Common myeloid progenitor, CD34-positive (primary cell): ENCODE data around the gene SLC2A1.

Experiments
- CTCF ChIA-PET: fragments of 350-600 bp; sonication (Branson Sonifier 250); formaldehyde crosslinking; loops from one replicate; lab custom pipeline; 2021; ENCODE audit warnings: antibody characterized with exemption; lab: Charles Lee
- POLR2A ChIA-PET: fragments of 350-600 bp; sonication (Branson Sonifier 250); formaldehyde crosslinking; loops from one replicate; lab custom pipeline; 2021; ENCODE audit warnings: antibody characterized with exemption; lab: Charles Lee
- DNase-seq, 3 donors: peaks; one replicate each; pipeline versions ENCODE4 v3.0.0 to v3.0.0-alpha.2; 2013
- H3K27ac ChIP-seq, 2 experiments: 1 replicate in 1 of 2; 2 replicates in 1 of 2; pipeline ENCODE4 v1.7.0; 2013; ENCODE audit warnings: inconsistent platforms in 2 of 2, low read length in 2 of 2, mild to moderate bottlenecking in 2 of 2, low read depth in 1 of 2, moderate library complexity in 1 of 2; ENCODE audit not compliant: severe bottlenecking in 2 of 2, insufficient read depth in 1 of 2, poor library complexity in 1 of 2
- H3K27me3 ChIP-seq, 5 experiments: replicated peaks in 2 of 5; 1 replicate in 3 of 5; 2 replicates in 2 of 5; pipeline versions ENCODE4 v1.6.1 to v1.7.0; 2013; ENCODE audit warnings: low read length in 4 of 5, mild to moderate bottlenecking in 2 of 5, moderate library complexity in 2 of 5, inconsistent platforms in 1 of 5; ENCODE audit not compliant: insufficient read depth in 5 of 5, control insufficient read depth in 4 of 5
- H3K36me3 ChIP-seq, 4 experiments: 1 replicate in 2 of 4; 2 replicates in 2 of 4; pipeline versions ENCODE4 v1.6.1 to v1.7.0; 2013; ENCODE audit warnings: low read length in 3 of 4, control low read depth in 1 of 4, mild to moderate bottlenecking in 1 of 4; ENCODE audit not compliant: control insufficient read depth in 4 of 4, insufficient read depth in 4 of 4
- H3K4me1 ChIP-seq, 4 experiments: 1 replicate in 3 of 4; 2 replicates in 1 of 4; pipeline versions ENCODE4 v1.6.1 to v1.7.1; 2013; ENCODE audit warnings: low read length in 3 of 4, mild to moderate bottlenecking in 3 of 4, control low read depth in 1 of 4, inconsistent platforms in 1 of 4, moderate library complexity in 1 of 4; ENCODE audit not compliant: control insufficient read depth in 4 of 4, insufficient read depth in 4 of 4; ENCODE audit errors: control extremely low read depth in 1 of 4
- H3K4me3 ChIP-seq, 7 experiments: 1 replicate in 4 of 7; 2 replicates in 3 of 7; pipeline versions ENCODE4 v1.5.1 to v1.7.0; 2013; ENCODE audit warnings: mild to moderate bottlenecking in 7 of 7, low read length in 6 of 7, moderate library complexity in 6 of 7, inconsistent platforms in 2 of 7, low read depth in 2 of 7, control low read depth in 1 of 7; ENCODE audit not compliant: insufficient read depth in 4 of 7, control insufficient read depth in 1 of 7; ENCODE audit errors: extremely low read depth in 1 of 7
- H3K9me3 ChIP-seq, 5 experiments: 1 replicate in 4 of 5; 2 replicates in 1 of 5; pipeline versions ENCODE4 v1.6.1 to v1.7.1; 2013; ENCODE audit warnings: low read length in 4 of 5, mild to moderate bottlenecking in 2 of 5, inconsistent platforms in 1 of 5, low read depth in 1 of 5, moderate library complexity in 1 of 5; ENCODE audit not compliant: control insufficient read depth in 4 of 5, insufficient read depth in 2 of 5; ENCODE audit errors: control extremely low read depth in 1 of 5
- WGBS: methylation state at CpG from one replicate; pipeline ENCODE4 v1.1.5; 2013; ENCODE audit not compliant: insufficient coverage; 5-methylcytosine and 5-hydroxymethylcytosine counted together

The SLC2A1 gene

DNA sequence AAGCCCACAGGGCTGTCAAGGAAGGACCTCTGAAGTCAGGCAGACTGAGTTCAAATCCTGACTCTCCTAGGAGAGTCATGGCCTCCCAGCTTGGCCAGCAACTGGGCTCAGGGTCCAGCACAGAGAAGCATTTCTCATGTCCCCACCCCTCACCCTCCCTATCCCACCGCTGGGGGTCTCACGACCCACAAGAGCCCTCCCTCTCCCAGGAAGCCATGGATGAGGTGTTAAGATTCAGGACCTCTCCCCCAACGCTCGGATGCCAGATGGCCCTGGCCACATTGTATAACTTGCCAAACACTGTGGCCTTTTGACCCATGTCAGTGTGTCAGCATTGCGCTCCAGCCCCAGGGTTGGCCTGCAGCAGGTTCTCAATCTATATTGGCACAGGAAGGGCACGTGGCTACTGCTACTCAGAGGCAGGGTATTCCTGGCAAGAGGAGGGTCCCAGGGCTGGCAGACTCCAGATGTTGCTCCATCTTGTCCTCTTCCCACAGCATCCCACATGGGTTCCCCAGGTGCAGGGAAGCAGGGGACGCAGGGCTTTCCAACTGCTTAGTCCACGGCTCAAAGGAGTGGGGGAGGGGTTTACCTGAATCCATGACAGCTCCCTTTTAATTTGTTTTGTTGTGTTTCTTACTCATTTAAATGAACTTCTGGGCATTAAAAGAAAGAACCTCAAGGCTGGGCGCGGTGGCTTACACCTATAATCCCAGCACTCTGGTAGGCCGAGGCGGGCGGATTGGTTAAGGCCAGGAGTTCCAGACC is 10.5 kb downstream of the SLC2A1 start:
- POLR2A ChIA-PET: no interaction called here
- CTCF ChIA-PET: interaction anchor here (1.0 to 1.7 kb wide), 3 partner anchors 9 to 126 kb away, joined by 3 to 4 read pairs (median 3); no protein-coding TSS in a partner anchor
- Histone ChIP-seq H3K27ac (no peak overlapping the region), H3K36me3 (peaks cover 0 to 41% (median 0%) of the 10 kb centered on the region in 4 experiments), H3K9me3 (no peaks in the 10 kb centered on the region), H3K27me3 (no peaks in the 10 kb centered on the region), H3K4me3 (no peak overlapping the region), H3K4me1 (peaks cover 4 to 84% (median 66%) of the 10 kb centered on the region in 4 experiments)
- no peak for DNase-seq
- WGBS: 100% methylated on average over 5 of the region's 13 CpGs

DNA sequence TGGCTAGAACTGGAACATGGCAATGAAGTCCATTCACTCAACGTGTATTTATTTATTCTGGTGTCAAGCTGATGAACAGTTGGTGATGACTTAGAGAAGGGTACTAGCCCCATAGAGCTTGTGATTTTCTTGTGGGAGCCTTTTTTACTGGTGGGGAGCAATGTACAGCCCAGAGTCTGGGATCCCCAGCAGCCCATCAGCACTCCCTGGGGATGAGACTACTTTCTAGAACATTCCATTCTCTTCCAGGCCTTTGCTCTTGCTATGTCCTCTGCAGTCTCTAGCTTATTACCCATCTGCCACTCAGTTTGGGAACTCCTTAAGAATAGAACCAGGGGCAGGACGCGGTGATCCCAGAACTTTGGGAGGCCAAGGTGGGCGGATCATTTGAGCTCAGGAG is 11.6 kb downstream of the SLC2A1 start:
- 100% methylated on average over 1 of the region's 4 CpGs for WGBS
- no peak overlapping the region for H3K27ac ChIP-seq
- H3K27me3 ChIP-seq: no peaks in the 10 kb centered on the region
- H3K4me1 ChIP-seq: peaks cover 4 to 84% (median 66%) of the 10 kb centered on the region in 4 experiments
- ChIA-PET POLR2A (no interaction called here), CTCF (interaction anchor here (0.9 to 1.7 kb wide), 5 partner anchors 8 to 137 kb away, joined by 3 to 4 read pairs (median 3); no protein-coding TSS in a partner anchor)
- H3K36me3 ChIP-seq: peaks cover 0 to 42% (median 3%) of the 10 kb centered on the region in 4 experiments
- no peak for DNase-seq
- no peaks in the 10 kb centered on the region for H3K9me3 ChIP-seq
- no peak overlapping the region for H3K4me3 ChIP-seq

DNA sequence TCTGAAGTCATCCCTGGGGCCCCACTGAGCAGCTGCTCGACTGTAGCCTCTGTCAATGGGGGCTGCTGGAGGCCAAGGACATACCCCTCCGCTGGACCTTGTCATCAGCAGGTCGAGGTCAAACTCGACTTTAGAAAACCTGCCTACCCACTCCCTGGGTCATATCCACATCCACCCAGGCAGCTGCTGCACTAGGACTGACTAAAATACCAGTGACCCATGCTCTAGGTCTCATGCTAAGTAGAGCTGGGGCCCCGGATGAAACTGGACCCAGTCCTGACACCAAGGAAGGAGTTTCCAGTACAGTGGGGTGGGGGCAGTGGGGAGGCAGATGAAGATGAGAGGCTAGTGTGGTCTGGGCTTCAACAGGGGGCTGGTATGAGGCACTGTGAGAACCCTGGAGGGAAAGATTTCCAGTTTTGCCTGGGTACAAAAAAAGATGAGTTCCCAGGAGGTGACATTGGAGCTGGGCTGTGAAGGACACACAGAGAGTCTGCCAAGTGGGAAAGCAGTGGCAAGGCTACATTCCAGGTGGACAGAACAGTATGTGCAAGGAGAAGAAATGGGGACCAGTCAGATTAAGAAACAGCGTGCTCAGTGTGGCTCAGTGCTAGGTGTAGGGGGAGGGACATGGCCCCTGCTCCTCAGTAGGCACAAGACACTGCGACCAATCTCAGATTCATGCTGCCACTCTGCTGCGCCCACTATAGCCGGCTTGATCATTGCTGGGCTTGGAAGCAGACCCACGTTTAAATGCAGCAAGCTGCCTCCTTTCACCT is 12.4 kb downstream of the SLC2A1 start:
- Histone ChIP-seq H3K27me3 (no peaks in the 10 kb centered on the region), H3K36me3 (peaks cover 0 to 43% (median 5%) of the 10 kb centered on the region in 4 experiments), H3K4me3 (no peak overlapping the region), H3K4me1 (peaks cover 4 to 84% (median 68%) of the 10 kb centered on the region in 4 experiments), H3K9me3 (no peaks in the 10 kb centered on the region), H3K27ac (peak overlapping the region in 1 of 2 experiments; percentile 54)
- WGBS: 94% methylated on average over 10 of the region's 10 CpGs
- ChIA-PET POLR2A (interaction anchor here (0.5 kb wide), 1 partner anchor 296 kb away, joined by 3 read pairs; no protein-coding TSS in a partner anchor), CTCF (interaction anchor here (0.9 to 1.7 kb wide), 3 partner anchors 8 to 137 kb away, joined by 3 to 7 read pairs (median 4); no protein-coding TSS in a partner anchor)
- no peak for DNase-seq

DNA sequence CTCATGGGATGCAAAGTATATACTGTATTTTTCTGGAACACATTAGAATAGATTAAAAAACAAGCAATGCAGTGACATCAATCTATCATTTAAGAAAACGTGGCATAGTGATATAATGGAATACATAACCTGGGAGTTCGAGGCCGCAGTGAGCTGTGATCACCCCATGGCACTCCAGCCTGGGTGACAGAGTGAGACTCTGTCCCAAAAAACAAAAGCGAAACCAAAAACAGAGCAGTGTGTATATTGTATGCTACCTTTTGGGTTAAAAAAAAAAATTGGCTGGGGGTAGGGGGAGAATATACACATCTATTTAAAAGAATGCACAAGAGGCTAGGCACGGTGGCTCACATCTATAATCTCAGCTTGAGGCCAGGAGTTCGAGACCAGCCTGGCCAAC is 13.5 kb downstream of the SLC2A1 start:
- H3K27ac ChIP-seq: peak overlapping the region in 1 of 2 experiments; percentile 61
- CTCF ChIA-PET: interaction anchor here (0.9 to 2.1 kb wide), 5 partner anchors 8 to 128 kb away, joined by 3 to 8 read pairs (median 4); no protein-coding TSS in a partner anchor
- POLR2A ChIA-PET: interaction anchor here (1.0 to 1.3 kb wide), 2 partner anchors 9 to 22 kb away, joined by 3 to 7 read pairs; no protein-coding TSS in a partner anchor

DNA sequence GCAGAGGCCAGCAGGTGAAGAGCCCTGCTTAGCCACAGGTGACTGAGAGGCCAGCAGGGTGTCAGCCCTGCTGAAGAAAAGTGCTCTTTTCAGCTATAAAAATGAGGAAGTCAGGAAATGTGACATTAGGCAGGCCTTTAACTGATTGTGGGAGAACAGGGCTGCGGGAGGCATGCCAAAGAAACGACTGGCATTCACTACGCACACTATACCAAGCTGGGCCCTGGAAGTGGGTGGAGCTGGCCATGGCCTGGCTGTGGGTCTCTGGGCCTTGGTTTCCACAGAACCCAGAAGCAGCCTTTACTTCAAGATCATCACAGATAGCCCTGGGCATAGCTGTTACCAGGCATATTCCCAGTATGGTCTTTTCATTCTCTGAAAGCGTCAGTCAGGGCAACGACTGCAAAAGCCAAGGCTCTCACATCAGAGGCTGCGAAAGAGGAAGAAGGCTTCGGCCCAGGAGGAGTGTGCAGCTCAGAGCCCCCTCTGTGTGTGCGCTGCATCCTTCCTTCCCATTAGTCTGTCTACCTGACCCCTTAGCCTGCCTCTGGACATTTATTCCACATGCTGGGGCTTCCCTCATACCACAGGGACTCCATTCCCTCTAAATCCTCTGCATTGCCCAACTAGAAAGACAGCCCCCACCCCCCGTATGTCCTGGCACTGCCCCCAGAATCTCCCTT is 14.3 kb downstream of the SLC2A1 start:
- 9% methylated on average over 9 of the region's 9 CpGs for WGBS
- Histone ChIP-seq H3K27me3 (no peaks in the 10 kb centered on the region), H3K9me3 (no peaks in the 10 kb centered on the region), H3K27ac (peak overlapping the region; percentile 17 to 61), H3K36me3 (peaks cover 0 to 54% (median 5%) of the 10 kb centered on the region in 4 experiments), H3K4me1 (peaks cover 4 to 77% (median 62%) of the 10 kb centered on the region in 4 experiments), H3K4me3 (peak overlapping the region in 3 of 7 experiments; percentile 14 to 48 (median 47))
- DNase-seq: peak; percentile 60 to 82 (median 79)
- POLR2A ChIA-PET: interaction anchor here (0.7 to 1.3 kb wide), 3 partner anchors 9 to 49 kb away, joined by 3 to 7 read pairs (median 3); no protein-coding TSS in a partner anchor
- CTCF ChIA-PET: interaction anchor here (0.6 to 3.7 kb wide), 8 partner anchors 8 to 259 kb away, joined by 3 to 10 read pairs (median 4); partner anchors contain the start of genes CFAP57 and EBNA1BP2

More for the DNA sequence above, 13.5 kb downstream of the SLC2A1 start:
- Histone ChIP-seq H3K4me3 (peak overlapping the region in 4 of 7 experiments; percentile 29 to 48 (median 46)), H3K9me3 (no peaks in the 10 kb centered on the region), H3K4me1 (peaks cover 4 to 83% (median 67%) of the 10 kb centered on the region in 4 experiments), H3K27me3 (no peaks in the 10 kb centered on the region), H3K36me3 (peaks cover 0 to 49% (median 5%) of the 10 kb centered on the region in 4 experiments)
- 41% methylated on average over 3 of the region's 6 CpGs for WGBS
- peak in 2 of 3 donors; percentile 62 to 65 for DNase-seq

DNA sequence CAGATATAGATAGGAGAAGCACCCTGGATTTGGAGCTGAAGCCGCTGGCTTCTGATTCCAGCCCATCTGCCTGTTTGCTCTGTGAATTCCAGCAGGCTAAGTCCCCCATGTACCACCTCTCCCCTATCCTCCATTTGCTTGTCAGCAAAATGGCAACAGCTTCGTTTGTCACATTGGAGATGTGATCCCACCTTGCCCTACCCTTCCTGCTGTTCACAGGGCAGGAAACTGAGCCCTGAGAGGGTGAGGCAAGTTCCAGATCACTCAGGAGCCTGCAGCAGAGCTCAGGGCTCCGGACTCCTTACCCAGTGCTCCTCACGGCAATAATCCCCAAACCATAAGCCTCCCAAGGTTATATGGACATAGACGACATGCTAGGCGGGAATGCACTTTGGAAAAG is 14.9 kb downstream of the SLC2A1 start:
- Histone ChIP-seq H3K9me3 (no peaks in the 10 kb centered on the region), H3K4me1 (peaks cover 4 to 78% (median 64%) of the 10 kb centered on the region in 4 experiments), H3K4me3 (peak overlapping the region in 1 of 7 experiments; percentile 14), H3K27ac (no peak overlapping the region), H3K36me3 (peaks cover 0 to 60% (median 7%) of the 10 kb centered on the region in 4 experiments), H3K27me3 (no peaks in the 10 kb centered on the region)
- whole genome bisulfite sequencing: 56% methylated on average over 3 of the region's 6 CpGs
- CTCF ChIA-PET: interaction anchor here (1.7 to 3.7 kb wide), 4 partner anchors 10 to 129 kb away, joined by 4 to 10 read pairs (median 6); no protein-coding TSS in a partner anchor
- no peak for DNase-seq
- POLR2A ChIA-PET: interaction anchor here (1.3 kb wide), 1 partner anchor 8 kb away, joined by 7 read pairs; no protein-coding TSS in a partner anchor
